DND-41 (cell line): ENCODE data around the gene CREB3L1.

Source experiments
- CTCF ChIP-seq: IDR thresholded peaks from 2 replicates; pipeline ENCODE4 v1.5.1; 2012; ENCODE audit warnings: borderline replicate concordance, low read length, moderate library complexity, mild to moderate bottlenecking; ENCODE audit not compliant: poor library complexity, severe bottlenecking; ENCODE audit errors: extremely low read depth
- EZH2 ChIP-seq: IDR thresholded peaks from 3 replicates; pipeline ENCODE4 v1.6.1; 2012; ENCODE audit warnings: borderline replicate concordance, low read depth, mild to moderate bottlenecking, moderate library complexity, low read length, inconsistent platforms; ENCODE audit not compliant: severe bottlenecking

GRCh38 chr11:46290598-46291309, 13.3 kb downstream of the CREB3L1 start:
- TF ChIP-seq CTCF (no peak), EZH2 (no peak)
